GM18858 (cell line): ENCODE data around the gene HIPK3.
"Not testable (repeated sequence)": the region's sequence is repeated elsewhere in the genome, so short reads cannot be mapped to it uniquely, and the experiment has no call there.

Experiments used
- ATAC-seq: cut with Tn5 transposase; IDR thresholded peaks from one replicate; pipeline ENCODE4 v1.9.1; 2021; ENCODE audit not compliant: unreplicated experiment

The HIPK3 gene

DNA sequence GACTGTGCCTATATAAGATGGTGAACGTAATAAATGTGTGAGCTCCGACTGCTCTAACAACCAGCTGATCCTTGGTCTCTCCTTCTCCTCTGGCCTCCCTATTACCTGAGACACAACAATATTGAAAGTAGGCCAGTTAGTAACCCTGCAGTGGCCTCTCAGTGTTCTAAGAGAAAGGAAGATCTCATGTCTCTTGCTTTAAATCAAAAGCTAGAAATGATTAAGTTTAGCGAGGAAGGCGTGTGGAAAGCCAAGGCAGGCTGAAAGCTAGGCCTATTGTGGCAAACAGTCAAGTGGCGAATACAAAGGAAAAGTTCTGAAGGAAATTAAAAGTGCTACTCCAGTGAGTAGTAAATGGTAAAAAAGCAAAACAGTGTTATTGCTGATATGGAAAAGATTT lies 39.5 kb downstream of the HIPK3 start:
- no peak for ATAC-seq

DNA sequence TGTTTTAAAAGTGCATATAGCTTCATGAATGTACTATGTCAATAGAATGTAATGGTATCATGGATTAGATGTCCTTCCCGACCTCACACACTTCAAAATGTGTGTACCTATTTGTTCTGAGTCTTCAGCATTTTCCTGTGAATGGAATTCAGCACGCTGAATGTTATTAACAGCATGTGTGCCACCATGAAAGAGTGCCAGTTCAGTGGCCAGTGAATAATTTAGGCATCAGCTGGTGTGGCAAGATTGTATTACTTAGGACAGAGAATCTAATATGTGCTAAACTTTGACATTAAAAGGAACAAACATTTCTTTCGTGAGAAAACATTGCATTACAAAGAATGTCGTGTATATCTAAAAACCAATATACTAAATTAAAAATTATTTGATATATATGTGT lies 46.4 kb downstream of the HIPK3 start:
- no peak for ATAC-seq

DNA sequence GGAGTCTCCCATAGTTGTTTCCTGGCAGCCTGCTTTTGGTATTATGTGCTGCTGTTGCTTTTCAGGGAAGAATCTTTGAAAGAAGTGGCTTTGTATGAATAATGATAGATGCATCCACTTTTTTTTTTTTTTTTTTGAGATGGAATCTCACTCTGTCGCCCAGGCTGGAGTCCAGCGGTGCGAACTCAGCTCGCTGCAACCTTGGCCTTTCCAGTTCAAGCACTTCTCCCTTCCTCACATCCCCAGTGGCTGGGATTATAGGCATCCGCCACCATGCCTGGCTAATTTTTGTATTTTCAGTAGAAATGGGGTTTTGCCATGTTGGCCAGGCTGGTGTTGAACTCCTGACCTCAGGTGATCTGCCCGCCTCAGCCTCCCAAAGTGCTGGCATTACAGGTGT lies 49.6 kb downstream of the HIPK3 start:
- not testable (repeated sequence) for ATAC-seq

DNA sequence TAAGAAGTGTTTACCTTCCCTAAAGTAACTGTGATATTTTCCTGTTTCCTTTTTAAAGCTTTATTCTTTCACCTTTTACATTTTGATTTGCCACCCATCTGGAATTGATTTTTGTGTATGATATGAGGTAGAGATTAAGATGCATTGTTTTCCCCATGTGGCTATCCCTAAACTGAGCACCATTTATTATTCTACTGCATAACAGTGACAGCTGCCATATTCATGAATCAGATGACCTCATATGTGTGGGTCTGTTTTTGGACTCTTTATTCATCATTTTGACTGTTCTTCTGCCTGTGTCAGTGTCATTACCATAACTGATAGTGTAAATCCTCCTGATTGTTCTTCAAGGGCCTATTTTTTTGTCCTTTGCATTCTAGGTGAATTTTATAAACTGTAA lies 50.8 kb downstream of the HIPK3 start:
- ATAC-seq = no peak

GRCh38 chr11:33309118-33309517 lies 51.9 kb downstream of the HIPK3 start:
- no peak for ATAC-seq

DNA sequence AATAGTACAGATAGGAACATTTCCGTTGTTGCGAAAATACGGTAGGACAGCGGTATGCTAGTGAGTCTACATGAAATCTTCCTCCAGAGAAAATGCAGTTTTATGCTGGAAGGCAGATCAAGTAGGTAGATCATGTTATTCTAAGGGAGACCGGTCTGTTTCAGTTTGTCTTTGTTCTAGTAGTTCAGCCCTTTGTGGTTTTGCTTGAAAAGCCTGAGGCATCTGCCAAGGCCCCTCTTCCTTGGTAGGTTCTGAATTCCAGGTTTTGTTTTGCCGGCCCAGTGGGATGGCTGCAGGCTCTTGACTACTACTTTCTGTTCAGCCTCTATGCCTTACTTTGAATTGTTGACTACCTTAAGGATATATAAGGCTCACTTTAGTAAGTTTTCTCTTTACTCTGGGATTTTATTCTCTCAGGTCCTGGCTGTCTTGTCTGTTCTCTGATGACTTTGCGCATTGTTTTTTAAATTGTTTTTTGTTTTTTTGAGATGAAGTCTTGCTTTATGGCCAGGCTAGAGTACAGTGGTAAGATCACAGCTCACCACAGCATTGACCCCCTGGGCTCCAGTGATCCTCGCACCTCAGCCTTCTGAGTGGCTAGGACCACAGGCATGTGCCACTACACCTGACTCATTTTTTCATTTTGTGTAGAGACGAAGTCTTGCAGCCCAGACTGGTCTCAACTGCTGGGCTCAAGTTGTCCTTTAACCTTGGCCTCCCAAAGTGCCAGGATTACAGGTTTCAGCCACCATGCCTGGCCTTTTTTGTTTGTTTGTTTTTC lies 53.7 kb downstream of the HIPK3 start:
- ATAC-seq = no peak

GRCh38 chr11:33311680-33312079 lies 54.5 kb downstream of the HIPK3 start:
- no peak for ATAC-seq

GRCh38 chr11:33315822-33316221 lies 58.6 kb downstream of the HIPK3 start:
- ATAC-seq = no peak

- no peak for ATAC-seq
These were observed 60.5 kb downstream of the HIPK3 start for GRCh38 chr11:33317662-33318061.

DNA sequence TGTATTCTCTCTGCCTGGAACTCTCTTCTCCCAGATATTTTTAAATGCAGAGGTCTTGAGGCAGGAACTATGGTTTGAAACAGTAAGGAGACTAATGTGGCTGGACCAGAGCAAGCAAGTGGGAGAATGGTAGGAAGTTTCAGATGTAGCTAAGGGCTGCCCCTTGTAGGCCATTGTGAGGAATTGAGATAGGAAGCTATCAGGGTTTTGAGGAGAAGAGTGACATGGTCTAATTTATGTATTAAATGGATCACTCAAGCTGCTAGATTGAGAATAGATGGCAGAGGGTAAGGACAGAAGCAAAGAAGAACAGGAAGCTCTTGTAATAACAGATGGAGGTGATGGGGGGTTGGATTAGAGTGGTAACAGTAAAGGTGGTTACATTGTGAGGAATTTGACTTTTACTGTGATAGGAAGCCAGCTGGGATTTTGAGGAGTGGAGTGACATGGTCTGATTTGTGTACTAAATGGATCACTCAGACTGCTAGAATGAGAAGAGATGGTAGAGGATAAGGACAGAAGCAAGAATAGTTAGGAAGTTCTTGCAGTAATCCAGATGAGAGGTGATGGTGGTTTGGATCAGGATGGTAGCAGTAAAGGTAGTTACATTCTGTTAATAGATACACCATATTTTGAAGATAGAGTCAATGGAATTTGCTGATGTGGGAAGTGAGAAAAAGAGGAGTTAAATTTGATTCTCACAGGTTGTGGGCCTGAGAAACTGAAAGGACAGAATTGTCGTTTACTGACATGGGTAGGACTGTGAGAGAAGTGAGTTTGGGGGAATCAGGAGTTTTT lies 63.0 kb downstream of the HIPK3 start:
- no peak for ATAC-seq

DNA sequence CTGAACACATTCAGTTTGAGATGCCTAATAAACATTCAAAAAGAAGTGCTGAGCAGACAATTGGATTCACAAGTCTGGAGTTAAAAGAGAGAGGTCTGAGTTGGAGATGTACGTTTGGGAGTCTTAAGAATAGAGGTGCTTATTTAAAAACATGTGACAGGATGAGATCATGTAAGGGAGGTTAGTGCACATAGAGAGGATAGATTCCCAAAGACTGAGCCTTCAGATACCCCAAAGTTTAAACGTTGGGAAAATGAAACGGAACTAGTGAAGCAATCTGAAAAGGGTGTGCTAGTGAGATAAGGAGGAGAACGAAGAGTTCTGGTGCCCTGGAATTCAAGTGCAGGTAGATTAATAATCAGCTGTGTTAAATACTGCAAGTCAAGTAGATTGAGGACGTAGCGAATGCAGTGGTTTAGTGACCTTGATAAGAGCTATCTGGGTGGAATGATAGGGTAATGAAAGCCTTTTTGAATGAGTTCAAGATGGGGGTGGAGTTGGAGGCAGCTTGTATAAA lies 63.7 kb downstream of the HIPK3 start:
- ATAC-seq = no peak

DNA sequence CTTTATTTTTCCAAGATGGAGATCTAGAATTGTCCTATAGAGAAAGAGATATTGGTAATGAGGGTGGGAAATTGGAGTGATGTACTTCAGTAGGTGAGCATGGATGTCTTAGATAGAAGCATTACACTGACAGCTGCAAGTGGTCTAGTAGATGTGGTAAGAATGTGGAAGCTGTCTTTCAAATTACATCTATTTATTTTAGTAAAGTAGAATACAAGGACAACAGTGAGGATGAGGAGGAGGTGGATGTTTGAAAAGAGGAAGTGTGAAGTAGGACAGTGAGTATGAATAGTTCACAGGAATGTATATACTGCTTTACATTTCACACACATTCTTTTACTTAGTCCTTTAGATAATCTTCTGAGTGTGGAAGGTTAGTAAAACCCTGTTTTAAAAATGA lies 64.2 kb downstream of the HIPK3 start:
- no peak for ATAC-seq

- no peak for ATAC-seq
These were observed 66.2 kb downstream of the HIPK3 start for GRCh38 chr11:33323421-33323820.

DNA sequence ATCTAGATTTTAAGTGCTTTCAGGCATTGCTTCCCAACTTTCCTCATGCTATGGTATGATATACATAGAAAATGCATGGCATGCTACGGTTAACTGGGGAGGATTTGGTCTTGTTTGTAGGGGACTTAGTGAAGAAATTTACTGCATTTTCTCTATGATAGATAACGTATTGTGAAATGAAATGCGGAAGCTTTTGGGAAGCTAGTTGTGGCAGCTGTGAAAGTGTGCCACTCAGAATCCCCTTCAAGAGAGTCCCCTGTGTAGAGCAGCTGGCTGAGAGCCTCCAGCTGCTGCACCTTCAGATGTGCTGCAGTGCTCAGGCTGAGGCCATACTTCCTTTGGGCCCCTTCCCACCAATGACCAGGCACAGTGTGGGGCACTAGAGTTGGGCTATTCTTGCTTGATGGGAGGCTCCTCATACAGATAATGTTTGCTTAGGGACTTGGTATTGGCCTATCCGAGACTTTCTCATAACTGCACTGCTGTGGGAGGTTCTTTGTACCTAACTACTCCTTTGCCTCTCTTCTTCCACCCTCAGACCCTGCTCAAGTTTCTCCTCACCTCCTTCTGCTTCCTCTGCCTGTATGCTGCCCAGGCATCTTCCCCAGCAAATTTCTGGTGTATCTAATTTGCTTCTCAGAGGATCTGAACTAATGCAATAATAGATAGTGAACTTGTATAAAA lies 67.3 kb downstream of the HIPK3 start:
- ATAC-seq = peak; percentile 38

GRCh38 chr11:33325451-33325850 lies 68.3 kb downstream of the HIPK3 start:
- ATAC-seq = no peak

- peak; percentile 68 for ATAC-seq
These were observed 72.6 kb downstream of the HIPK3 start for GRCh38 chr11:33329705-33330329.

- no peak for ATAC-seq
These were observed 76.6 kb downstream of the HIPK3 start for GRCh38 chr11:33333816-33334215.

- no peak for ATAC-seq
These were observed 77.4 kb downstream of the HIPK3 start for GRCh38 chr11:33334627-33335026.

GRCh38 chr11:33339247-33339646 lies 82.1 kb downstream of the HIPK3 start:
- ATAC-seq = no peak

- ATAC-seq = no peak
These were observed 87.4 kb downstream of the HIPK3 start for GRCh38 chr11:33344611-33345010.

DNA sequence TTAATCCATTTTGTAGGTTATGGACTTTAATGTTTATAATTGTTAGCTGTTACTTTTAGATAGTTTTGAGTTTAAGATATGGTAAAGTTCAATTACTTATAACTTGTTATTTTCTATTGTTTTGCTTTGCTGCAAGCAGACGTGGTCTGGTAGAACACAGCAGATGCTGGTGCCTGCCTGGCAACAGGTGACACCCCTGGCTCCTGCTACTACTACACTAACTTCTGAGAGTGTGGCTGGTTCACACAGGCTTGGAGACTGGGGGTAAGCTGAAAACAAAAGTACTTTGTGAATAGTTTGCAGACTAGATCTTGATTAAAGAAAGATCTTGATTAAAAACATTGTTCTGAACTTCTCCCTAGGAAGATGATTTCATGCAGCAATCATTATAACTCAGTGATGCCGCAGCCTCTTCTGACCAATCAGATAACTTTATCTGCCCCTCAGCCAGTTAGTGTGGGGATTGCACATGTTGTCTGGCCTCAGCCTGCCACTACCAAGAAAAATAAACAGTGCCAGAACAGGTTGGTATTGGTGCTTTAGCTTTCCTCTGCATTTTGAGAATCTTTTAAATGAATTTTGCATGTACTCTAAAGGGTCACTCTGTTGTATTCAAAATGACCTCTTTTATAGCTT lies 90.4 kb downstream of the HIPK3 start:
- peak; percentile 87 for ATAC-seq
